VCaP (cell line): Measurements from ENCODE around the gene EEF1G.

ENCODE experiments used
- H3K27ac ChIP-seq: fragments of 450-650 bp; 2 replicates; pipeline ENCODE4 v1.5.1; 2017
- TF ChIP-seq, protein P1 (sequence below): fragments of 450-650 bp; conservative IDR thresholded peaks from 2 replicates; pipeline ENCODE4 v1.5.1; 2017; ENCODE audit warnings: mild to moderate bottlenecking, moderate library complexity

EEF1G gene

DNA sequence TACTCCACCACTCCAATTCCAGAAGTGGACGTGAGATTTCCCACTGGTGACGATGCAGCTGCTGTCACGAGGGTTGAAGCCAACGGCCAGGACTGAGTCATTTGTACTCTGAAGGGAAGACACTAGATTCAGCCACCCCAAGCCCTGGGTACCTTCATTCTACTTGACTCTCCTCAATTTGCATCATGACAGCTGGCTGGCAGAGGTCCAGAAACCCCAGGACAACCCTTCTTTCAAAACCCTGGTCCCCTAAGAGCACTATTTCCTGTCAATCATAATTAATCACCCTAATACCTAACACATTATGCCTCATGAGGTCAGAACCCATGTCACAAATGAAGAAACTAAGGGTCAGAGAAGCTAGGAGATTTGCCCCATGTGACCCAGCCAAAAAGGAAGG is 34.0 kb upstream of the EEF1G start:
- H3K27ac ChIP-seq, result no peak overlapping the region
- TF ChIP-seq, protein P1, sequence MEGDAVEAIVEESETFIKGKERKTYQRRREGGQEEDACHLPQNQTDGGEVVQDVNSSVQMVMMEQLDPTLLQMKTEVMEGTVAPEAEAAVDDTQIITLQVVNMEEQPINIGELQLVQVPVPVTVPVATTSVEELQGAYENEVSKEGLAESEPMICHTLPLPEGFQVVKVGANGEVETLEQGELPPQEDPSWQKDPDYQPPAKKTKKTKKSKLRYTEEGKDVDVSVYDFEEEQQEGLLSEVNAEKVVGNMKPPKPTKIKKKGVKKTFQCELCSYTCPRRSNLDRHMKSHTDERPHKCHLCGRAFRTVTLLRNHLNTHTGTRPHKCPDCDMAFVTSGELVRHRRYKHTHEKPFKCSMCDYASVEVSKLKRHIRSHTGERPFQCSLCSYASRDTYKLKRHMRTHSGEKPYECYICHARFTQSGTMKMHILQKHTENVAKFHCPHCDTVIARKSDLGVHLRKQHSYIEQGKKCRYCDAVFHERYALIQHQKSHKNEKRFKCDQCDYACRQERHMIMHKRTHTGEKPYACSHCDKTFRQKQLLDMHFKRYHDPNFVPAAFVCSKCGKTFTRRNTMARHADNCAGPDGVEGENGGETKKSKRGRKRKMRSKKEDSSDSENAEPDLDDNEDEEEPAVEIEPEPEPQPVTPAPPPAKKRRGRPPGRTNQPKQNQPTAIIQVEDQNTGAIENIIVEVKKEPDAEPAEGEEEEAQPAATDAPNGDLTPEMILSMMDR, result no peak

DNA sequence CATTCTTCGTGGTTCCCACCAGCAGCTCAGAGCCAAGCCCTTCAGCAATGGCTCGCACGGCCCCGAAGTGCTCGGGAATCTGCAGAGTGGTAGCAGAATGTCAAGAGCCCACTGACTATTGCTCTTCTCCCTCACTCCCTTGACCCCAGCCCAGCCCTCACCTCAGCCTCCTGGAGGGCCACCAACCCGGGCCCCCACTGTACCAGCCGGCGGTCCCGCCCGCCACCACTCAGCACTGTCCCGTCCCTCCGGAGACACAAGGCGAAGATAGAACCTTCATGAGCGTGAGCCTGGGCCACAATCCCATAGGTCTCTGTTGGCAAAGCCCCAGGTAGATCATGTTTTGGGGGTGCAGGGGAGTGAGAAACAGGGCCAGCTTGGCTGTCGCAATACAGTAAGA is 32.2 kb upstream of the EEF1G start:
- H3K27ac ChIP-seq, result no peak overlapping the region

DNA sequence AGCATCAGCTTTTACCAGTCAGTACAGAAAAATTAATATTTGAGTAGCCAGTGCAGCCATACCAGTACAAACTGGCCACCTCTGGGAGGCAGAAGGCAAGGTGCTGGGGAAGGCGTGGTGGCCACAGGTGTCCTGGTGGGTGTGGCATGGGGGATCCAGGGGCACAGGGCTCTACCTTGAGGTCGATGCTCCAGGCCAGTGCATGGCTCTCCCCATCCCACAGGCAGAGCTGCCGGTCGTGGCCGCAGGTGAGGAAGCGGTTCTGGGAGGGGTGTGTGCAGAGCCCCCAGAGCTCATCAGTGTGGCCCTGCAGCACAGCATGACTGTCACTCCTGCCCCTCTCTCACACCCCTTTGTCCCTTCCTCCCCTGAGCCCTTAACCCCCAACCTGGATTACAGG is 31.8 kb upstream of the EEF1G start:
- no peak overlapping the region for H3K27ac ChIP-seq
- TF ChIP-seq, protein P1, result no peak

More for the DNA sequence above, 32.2 kb upstream of the EEF1G start:
- TF ChIP-seq, protein P1, result no peak

DNA sequence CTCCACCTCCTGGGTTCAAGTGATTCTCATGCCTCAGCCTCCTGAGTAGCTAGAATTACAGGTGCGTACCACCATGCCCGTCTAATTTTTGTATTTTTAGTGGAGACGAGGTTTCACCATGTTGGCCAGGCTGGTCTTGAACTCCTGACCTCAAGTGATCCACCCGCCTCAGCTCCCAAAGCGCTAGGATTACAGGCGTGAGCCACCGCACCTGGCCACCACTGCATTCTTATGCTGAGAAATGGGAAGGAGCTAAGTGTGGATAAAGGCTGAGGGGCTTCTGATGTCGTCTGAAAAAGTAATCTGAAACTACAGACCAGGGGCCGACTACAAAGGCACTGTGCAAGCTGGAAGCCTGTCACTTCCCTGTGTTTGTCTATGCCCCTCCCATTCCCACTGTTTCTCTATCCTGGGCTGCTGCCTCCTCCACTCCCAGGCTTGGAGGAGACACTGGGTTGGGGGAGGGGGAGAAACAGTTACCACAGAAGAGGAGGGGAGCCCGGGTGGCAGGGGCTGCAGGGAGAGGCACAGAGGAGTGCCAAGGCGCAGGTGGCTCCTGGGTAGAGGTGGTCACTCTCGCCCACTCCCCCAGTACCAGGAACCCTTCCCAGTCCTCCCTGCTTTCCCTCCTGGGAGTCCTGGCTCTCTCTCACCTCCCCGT is 30.9 kb upstream of the EEF1G start:
- TF ChIP-seq, protein P1, result no peak
- no peak overlapping the region for H3K27ac ChIP-seq

DNA sequence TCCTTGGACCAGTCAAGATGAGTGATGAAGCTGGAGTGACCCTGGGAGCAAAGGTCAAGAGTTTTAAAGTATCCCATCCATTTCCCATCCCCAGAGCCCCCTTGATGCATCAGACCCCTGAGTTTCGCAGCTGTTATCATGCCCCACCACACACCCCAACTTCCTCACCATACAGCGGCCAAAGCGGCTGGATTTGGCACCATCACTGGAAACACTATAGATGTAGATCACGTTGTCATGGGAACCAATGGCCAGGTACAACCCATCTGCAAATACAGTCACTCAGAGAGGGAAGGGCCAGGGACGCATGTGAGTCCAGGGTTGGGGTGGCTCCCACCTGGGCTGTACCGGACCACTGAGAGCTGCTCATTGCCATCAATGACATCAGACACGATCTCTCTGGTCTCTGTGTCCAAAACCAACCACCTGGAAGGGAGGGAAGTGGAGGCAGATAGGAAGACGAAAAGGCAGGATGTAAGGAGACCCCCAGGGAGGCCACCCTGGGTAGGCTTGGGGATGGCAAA is 30.1 kb upstream of the EEF1G start:
- TF ChIP-seq, protein P1, result no peak
- H3K27ac ChIP-seq, result no peak overlapping the region

DNA sequence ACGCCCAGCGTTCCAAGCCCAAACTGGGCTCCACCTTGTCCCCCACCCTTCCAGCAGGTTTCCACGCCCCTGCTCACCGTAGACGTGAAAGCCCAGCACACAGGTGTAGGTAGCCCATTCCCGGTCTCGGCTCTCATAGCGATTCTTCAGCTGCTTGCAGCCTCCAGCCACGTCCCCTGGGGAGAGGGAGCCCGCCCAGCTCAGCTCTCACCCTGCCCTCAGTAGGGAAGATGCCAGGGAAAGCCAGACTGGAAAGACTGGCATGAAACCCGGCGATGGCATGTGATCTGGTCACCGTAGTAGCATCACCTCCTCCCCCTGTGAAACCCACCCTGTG is 29.3 kb upstream of the EEF1G start:
- TF ChIP-seq, protein P1, result no peak
- H3K27ac ChIP-seq, result no peak overlapping the region

DNA sequence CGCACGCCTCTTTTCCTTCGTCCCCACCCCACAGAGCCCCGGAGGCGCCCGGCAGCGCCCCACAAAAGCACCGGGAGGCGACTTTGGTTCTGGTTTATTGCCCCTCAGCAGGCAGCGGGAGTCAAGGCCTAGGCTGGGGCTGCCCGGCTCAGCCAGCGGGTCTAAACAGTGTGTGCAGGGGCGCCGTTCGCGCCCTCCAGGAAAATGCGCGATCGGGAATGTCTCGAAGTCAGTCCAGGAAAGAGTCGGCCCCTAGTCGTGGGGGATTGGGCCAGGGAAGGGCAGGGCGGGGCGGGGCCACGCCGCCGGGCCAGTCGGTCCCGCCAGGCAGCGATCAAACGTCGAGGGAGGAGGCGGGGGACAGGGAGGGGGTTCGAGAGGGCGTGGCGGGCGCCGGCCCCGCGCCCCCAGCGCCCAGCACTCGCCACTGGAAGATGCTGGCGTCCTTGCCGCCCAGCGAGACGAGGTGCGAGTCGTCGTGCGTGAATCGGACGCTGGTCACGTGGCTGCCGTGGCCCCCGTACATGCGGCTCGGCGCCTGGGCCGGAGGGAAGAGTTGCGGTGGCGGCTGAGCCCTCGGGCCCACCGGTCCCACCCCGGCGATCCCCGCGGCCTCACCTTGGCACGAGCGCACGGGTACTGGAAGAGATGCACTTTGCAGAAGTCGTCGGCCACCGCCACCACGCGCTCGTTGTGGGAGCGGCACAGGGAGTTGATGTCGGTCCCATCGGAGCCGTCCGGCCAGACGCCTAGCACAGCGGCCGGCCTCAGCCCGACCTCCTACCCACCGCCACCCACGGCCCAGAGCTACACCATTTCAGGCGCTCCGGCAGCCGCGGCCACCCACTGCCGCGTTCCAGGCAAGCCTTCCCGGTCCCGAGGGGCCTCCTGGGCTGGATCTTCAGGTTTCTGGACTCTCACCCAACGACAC is 28.7 kb upstream of the EEF1G start:
- TF ChIP-seq, protein P1, result no peak
- peak overlapping the region; percentile 99 for H3K27ac ChIP-seq
